DMS114 treated with DMSO at 0.1 percent for 48 hours (cell line): ENCODE results near the gene SLC22A31.
A peak's percentile ranks its signal among the peaks of the same experiment; 100 is the strongest.

Source experiments
- DNase-seq: peaks from one replicate; lab custom pipeline; 2025; ENCODE audit not compliant: unreplicated experiment; lab: John Stamatoyannopoulos, UW

The SLC22A31 gene

DNA sequence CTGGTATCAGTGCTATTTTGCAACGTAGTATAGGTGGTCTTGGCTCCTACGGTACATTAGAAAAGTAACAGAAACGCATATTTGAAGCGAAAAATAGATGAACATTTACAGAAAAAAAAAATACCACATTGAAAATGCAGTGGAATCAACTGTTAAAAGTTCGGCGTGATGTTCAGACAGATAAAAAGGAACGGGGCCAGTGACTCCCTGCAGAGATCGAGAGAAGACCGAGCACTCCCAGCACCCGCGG is 16.7 kb upstream of the SLC22A31 start:
- no peak for DNase-seq

DNA sequence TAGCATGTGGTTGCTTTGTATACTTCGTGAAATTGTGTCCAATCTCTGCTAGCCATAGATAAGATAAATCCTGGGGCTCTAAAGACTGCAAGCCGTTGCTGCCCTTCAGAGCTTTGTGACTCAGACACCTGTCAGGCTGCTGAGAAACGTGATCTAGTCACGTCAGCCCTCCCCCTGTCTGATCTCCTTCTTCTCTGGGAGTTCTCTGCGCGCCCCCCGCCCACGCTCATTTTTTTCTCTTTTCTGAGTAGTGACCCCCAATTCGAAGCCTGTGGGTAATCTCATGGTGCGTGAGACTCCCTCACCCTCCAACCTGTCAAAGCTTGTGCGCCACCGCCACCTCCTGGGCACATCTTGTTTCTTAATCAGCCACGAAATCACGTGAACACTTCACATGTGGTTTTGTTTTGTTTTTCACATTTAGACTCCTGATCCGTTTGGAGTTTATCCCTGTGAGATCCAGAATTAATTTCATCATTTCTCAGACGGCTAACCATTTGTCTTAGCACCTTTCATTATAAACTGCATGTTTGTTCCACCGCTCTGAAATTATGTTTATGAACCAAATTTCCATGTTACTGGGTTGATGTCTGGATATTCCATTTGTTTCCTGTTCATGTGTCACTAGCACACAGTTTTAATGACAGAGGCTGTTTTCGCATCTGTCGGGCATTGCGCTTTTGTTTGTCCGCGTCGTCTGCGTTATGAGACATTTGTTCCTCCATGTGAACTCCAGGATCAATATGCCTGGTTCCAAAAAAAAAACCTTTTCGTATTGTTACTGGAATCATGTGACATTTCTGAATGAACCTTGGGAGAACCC is 16.2 kb upstream of the SLC22A31 start:
- DNase-seq: peak; percentile 60

- no peak for DNase-seq
Measured at GRCh38 chr16:89210904-89211515, 10.7 kb upstream of the SLC22A31 start.

DNA sequence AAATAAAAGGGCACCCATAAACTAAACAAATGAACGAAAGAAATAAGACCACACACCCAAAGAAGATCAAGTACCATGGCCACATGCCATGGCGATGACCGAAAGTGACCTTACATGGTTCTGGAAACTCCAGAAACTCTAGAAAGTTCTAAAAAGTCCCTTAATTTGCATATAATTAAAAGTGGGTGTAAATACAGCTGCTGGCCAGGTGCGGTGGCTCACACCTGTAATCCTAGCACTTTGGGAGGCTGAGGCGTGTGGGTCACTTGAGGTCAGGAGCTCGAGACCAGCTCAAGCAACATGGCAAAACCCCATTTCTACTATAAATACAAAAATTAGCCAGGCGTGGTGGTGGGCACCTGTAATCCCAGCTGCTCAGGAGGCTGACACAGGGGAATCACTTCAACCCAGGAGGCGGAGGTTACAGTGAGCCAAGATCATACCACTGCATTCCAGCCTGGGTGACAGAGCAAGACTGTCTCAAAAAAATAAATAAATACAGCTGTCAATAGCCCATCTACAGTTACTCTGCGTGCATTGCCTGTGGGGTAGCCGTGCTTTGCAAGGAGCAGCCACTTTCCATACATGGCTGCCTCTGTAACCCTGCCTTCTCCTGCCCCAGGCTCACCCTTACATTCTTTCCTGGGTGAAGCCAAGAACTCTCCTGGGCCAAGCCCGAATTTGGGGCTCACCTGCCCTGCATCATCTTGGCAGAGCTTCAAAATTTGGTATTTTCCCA is 10.0 kb upstream of the SLC22A31 start:
- no peak for DNase-seq

- DNase-seq: no peak
Measured at GRCh38 chr16:89209522-89210044, 9.2 kb upstream of the SLC22A31 start.

DNA sequence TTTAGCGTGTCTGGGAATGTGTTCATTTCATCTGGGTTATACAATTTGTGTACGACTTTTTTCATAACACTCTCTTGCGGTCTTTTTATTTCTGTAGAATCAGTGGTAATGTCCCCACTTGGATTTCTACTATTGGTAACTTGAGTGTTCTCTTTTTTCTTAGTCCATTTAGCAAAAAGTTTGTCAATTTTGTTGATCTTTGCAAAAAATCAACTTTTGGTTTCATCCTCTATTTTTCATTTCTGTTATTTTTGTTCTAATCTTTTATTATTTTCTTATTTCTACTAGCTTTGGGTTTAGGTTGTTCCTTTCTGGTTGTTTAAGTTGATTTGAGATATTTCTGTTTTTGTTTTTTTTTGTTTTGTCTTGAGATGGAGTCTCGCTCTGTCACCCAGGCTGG is 7.7 kb upstream of the SLC22A31 start:
- DNase-seq: no peak

DNA sequence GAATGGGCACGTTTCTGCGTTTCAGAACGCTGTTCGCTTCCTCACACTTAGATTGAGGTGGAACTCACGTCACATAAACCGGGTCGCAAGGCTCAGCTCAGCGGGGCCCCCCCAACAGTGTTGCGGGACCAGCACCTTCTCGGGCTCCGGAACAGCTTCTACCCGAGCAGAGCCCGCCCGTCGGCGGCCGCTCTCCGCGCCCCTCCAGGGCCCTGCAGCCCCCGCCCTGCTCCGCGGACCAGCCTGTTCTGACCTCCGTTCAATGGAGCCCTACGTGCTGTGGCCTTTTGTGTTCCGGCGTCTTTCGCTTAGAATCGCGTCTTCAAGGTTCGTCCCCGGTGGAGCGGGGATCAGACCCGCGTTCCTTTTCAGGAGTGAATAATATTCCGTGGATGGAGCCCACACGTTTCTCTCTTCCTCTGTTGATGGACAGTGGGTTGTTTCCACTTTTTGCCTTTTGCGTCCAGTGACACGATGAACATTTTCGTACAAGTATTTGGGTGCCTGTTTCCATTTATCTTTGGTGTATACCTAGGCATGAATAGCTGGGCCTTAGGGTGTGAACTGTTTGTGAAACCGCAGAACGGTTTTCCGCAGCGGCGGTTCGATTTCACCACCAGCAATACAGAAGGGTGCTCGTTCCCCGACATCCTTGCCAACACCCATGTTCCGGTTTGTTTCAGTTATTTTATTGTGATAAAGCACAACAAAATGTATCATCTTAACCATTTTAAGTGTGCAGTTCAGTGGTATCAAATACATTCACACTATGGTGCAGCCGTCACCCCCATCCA is 2.3 kb upstream of the SLC22A31 start:
- DNase-seq: no peak

- DNase-seq: peak; percentile 45
Measured at GRCh38 chr16:89201439-89202377, 1.4 kb upstream of the SLC22A31 start.

- no peak for DNase-seq
Measured at GRCh38 chr16:89200850-89201411, 594 bp upstream of the SLC22A31 start.

- no peak for DNase-seq
Measured at GRCh38 chr16:89199241-89200123, 855 bp downstream of the SLC22A31 start.

DNA sequence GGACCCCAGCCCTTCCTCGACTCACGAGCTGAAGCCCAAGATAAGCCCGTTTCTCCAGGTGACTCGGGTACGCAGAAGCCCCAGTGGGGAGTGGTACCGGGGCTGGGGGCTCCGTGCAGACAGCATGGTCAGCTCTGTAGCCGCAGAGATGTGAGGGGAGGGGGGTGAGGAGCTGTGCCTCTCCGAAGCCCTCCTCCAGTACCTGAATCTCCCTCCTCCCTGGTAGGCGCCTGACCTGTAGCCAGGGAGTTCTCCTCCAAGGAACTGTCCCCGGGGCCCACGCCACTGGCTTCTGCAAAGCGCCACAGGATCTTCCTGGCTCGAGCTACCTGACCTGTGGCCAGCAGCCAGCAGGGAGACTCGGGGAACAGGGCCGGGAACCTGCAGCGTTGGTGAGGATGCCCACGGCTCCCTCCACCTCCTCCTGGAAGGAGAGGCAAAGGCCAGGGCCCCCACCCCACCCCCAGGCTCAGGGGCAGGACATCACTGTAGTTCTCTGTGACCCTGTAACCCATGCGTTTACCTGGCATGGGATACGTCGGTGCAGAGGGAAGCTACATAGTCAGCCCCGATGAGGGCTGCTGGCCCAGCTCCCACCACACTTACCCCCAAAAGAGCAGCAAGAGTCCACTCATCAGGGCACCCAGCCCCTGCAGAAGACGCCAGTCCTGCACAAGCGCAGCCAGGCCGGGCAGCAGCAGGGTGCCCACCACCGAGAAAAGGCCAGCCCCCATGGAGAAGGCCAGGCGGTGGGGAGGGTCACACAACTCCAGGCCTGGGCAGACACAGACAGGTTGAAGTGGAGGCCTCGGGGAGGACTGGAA is 1.7 kb downstream of the SLC22A31 start:
- DNase-seq: no peak

DNA sequence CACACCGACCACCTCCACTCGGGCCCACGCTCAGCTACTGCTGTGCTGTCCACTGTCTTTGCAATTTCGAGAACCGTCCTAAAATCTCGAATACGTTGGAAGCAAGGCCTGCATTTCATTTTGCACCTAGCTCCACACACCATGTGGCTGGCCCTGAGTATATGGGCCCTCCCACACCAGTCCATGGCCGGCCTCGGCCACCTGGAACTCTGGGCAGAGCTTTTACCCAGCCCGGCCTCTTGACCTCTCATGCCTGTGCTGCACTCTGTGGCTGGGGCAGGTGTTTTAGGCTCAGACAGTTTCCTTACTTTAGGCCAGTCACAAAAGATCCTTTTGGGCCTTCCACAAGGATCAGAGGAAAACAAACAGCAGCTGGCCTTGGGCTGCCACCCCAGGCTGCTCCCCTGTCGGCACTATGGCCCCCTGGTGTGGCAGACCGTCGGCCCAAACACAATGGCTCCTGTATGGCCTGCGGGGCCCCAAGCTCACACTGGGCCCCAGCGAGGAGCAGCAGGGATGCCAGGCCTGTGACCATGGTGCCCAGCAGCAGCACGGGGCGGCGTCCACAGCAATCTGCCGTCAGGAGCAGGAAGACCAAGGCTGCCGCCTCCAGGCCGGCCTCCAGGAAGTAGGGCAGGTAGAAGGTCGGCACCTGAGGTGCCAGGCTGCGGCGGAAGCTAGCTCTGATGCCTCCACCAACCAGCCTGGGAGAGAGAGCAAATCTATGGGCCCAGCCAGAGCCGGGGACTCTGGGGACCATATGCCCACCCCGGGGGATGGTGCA is 2.5 kb downstream of the SLC22A31 start:
- DNase-seq: no peak

DNA sequence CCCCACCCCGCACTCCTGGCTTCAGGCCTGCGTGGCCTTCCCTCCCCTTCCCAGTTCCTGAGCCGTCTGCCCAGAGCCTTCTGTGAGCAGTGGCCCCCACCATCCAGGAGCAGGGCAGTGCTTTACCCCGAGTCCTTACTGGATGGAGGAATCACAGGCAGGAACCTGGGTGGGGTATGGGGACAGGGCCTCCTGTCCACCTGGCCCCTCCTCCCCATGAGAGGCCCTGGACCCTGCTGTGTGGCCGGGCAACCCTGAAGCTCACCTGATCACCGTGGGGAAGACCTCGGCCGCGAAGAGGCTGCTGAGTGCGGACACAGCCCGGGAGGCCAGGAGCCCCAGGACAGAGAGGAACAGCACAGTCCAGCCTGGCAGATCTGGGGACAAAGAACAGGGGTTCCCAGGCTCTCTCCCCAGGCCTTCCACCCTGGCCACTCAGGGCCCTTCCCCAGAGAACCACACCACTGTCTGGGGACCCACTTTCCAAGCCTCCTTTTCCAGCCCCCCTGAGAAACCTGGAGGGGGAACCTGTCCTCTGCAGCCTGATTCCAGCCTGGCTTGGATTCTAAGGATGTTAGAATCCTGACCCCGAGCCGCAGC is 3.2 kb downstream of the SLC22A31 start:
- DNase-seq: no peak

GRCh38 chr16:89195521-89196171 is 4.7 kb downstream of the SLC22A31 start:
- DNase-seq: no peak

GRCh38 chr16:89194340-89195311 is 5.7 kb downstream of the SLC22A31 start:
- DNase-seq: no peak
